Activated CD8-positive, alpha-beta memory T cell treated with anti-CD3 and anti-CD28 coated beads, Interleukin-2, amount 50 U/mL, for 48 hours (primary cell): ENCODE measurements around the gene RAC2.
"Not testable (repeated sequence)": the region's sequence is repeated elsewhere in the genome, so short reads cannot be mapped to it uniquely, and the experiment has no call there.

Experiments
- DNase-seq: peaks from one replicate; pipeline ENCODE4 v3.0.0-alpha.2; 2020

Gene RAC2

GRCh38 chr22:37201443-37201820, 42.6 kb downstream of the RAC2 start:
- DNase-seq, result not testable (repeated sequence)

- no peak for DNase-seq
These were observed 44.3 kb downstream of the RAC2 start for GRCh38 chr22:37199760-37200108.

GRCh38 chr22:37199103-37199759, 44.8 kb downstream of the RAC2 start:
- peak; percentile 99 for DNase-seq

- DNase-seq, result peak; percentile 99
These were observed 45.6 kb downstream of the RAC2 start for GRCh38 chr22:37198258-37199102.

- no peak for DNase-seq
These were observed 46.4 kb downstream of the RAC2 start for GRCh38 chr22:37197451-37198257.

- DNase-seq, result no peak
These were observed 47.3 kb downstream of the RAC2 start for GRCh38 chr22:37196539-37197450.

- no peak for DNase-seq
These were observed 48.1 kb downstream of the RAC2 start for GRCh38 chr22:37195921-37196320.

- DNase-seq, result no peak
These were observed 49.3 kb downstream of the RAC2 start for GRCh38 chr22:37194750-37195149.

- DNase-seq, result peak; percentile 81
These were observed 50.4 kb downstream of the RAC2 start for GRCh38 chr22:37193629-37194191.

- no peak for DNase-seq
These were observed 51.3 kb downstream of the RAC2 start for GRCh38 chr22:37192741-37193140.

- DNase-seq, result no peak
These were observed 51.9 kb downstream of the RAC2 start for GRCh38 chr22:37192204-37192603.

GRCh38 chr22:37190262-37190780, 53.7 kb downstream of the RAC2 start:
- no peak for DNase-seq

GRCh38 chr22:37188901-37189466, 55.1 kb downstream of the RAC2 start:
- DNase-seq, result no peak

- no peak for DNase-seq
These were observed 55.9 kb downstream of the RAC2 start, which contains the start of gene C1QTNF6 for GRCh38 chr22:37187891-37188761. Gene C1QTNF6 (minus strand): TSS chr22:37188247. CDS start chr22:37188213, 34 bp downstream.

- no peak for DNase-seq
These were observed 56.5 kb downstream of the RAC2 start for GRCh38 chr22:37187552-37187890.

- DNase-seq, result no peak
These were observed 57.0 kb downstream of the RAC2 start for GRCh38 chr22:37186997-37187522.

GRCh38 chr22:37186228-37186996, 57.7 kb downstream of the RAC2 start:
- no peak for DNase-seq

GRCh38 chr22:37185646-37186227, 58.3 kb downstream of the RAC2 start:
- no peak for DNase-seq
